Measurements from ENCODE around the gene GNAT1. TPM values are rescaled to one million over a fixed set of nuclear protein-coding genes. Genes with fewer than 3 reads are reported as not detected.

The GNAT1 gene
- total RNA-seq, 1 experiment from 2014 or later, result 0.13 TPM

DNA sequence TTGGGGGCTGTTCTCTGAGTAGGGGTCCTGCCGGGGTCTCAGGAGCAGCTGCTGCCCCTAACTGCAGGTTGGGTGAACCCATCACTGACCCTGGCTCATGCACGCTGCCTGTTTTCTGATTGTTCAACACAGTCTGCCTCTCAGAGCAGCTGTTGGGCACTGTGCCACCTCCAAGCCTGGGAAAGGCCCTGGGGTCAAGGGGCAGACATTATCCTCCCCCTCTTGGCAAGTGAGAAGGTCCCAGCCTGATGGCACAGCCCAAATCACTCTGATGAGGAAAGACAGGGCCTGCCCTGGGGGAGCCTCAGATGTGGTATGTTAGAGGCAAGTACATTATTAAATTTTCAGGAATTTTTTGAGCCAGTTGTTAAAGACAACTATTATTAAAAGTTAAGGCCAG lies 14.1 kb upstream of the GNAT1 start:
- CTCF ChIA-PET, result interaction anchor here (0.6 to 1.2 kb wide), 2 partner anchors 17 to 34 kb away, joined by 3 read pairs; no protein-coding TSS in a partner anchor
- H3K4me3 Mint-ChIP-seq, result no peak overlapping the region
- TF ChIP-seq JAZF1 (CRISPR knock-in tag; IDR thresholded peaks at IDR 0.05) (no peak), RORB (CRISPR knock-in tag; IDR thresholded peaks at IDR 0.05) (no peak), CREM (CRISPR knock-in tag; IDR thresholded peaks at IDR 0.05) (no peak), KAT7 (CRISPR knock-in tag; IDR thresholded peaks at IDR 0.05; ENCODE audit: borderline replicate concordance) (no peak), MXD4 (CRISPR knock-in tag; IDR thresholded peaks at IDR 0.05; ENCODE audit: borderline replicate concordance) (no peak), ZNF232 (CRISPR knock-in tag; IDR thresholded peaks at IDR 0.05) (no peak), ZBTB21 (CRISPR knock-in tag; IDR thresholded peaks at IDR 0.05; ENCODE audit: borderline replicate concordance) (no peak), ETV6 (CRISPR knock-in tag; IDR thresholded peaks at IDR 0.05) (no peak), CBFB (CRISPR knock-in tag; IDR thresholded peaks at IDR 0.05; ENCODE audit: low read depth) (no peak), NFATC4 (CRISPR knock-in tag; IDR thresholded peaks at IDR 0.05) (no peak), MYBL2 (CRISPR knock-in tag; IDR thresholded peaks at IDR 0.05) (no peak), ZNF263 (CRISPR knock-in tag; IDR thresholded peaks at IDR 0.05; ENCODE audit: low read depth) (no peak), GRHL2 (CRISPR knock-in tag; IDR thresholded peaks at IDR 0.05; ENCODE audit: insufficient replicate concordance, severe bottlenecking) (no peak), ZNF423 (CRISPR knock-in tag; IDR thresholded peaks at IDR 0.05) (no peak), PRRX2 (CRISPR knock-in tag; IDR thresholded peaks at IDR 0.05) (no peak)
- TF ChIP-seq, protein P1, sequence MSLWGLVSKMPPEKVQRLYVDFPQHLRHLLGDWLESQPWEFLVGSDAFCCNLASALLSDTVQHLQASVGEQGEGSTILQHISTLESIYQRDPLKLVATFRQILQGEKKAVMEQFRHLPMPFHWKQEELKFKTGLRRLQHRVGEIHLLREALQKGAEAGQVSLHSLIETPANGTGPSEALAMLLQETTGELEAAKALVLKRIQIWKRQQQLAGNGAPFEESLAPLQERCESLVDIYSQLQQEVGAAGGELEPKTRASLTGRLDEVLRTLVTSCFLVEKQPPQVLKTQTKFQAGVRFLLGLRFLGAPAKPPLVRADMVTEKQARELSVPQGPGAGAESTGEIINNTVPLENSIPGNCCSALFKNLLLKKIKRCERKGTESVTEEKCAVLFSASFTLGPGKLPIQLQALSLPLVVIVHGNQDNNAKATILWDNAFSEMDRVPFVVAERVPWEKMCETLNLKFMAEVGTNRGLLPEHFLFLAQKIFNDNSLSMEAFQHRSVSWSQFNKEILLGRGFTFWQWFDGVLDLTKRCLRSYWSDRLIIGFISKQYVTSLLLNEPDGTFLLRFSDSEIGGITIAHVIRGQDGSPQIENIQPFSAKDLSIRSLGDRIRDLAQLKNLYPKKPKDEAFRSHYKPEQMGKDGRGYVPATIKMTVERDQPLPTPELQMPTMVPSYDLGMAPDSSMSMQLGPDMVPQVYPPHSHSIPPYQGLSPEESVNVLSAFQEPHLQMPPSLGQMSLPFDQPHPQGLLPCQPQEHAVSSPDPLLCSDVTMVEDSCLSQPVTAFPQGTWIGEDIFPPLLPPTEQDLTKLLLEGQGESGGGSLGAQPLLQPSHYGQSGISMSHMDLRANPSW (CRISPR knock-in tag; conservative IDR thresholded peaks at IDR 0.05; ENCODE audit: low read depth), result no peak
- TF ChIP-seq, protein P2, sequence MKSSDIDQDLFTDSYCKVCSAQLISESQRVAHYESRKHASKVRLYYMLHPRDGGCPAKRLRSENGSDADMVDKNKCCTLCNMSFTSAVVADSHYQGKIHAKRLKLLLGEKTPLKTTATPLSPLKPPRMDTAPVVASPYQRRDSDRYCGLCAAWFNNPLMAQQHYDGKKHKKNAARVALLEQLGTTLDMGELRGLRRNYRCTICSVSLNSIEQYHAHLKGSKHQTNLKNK (CRISPR knock-in tag; IDR thresholded peaks at IDR 0.05), result no peak
- TF ChIP-seq, protein P3, sequence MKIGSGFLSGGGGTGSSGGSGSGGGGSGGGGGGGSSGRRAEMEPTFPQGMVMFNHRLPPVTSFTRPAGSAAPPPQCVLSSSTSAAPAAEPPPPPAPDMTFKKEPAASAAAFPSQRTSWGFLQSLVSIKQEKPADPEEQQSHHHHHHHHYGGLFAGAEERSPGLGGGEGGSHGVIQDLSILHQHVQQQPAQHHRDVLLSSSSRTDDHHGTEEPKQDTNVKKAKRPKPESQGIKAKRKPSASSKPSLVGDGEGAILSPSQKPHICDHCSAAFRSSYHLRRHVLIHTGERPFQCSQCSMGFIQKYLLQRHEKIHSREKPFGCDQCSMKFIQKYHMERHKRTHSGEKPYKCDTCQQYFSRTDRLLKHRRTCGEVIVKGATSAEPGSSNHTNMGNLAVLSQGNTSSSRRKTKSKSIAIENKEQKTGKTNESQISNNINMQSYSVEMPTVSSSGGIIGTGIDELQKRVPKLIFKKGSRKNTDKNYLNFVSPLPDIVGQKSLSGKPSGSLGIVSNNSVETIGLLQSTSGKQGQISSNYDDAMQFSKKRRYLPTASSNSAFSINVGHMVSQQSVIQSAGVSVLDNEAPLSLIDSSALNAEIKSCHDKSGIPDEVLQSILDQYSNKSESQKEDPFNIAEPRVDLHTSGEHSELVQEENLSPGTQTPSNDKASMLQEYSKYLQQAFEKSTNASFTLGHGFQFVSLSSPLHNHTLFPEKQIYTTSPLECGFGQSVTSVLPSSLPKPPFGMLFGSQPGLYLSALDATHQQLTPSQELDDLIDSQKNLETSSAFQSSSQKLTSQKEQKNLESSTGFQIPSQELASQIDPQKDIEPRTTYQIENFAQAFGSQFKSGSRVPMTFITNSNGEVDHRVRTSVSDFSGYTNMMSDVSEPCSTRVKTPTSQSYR (CRISPR knock-in tag; IDR thresholded peaks at IDR 0.05), result no peak
- TF ChIP-seq, protein P4, sequence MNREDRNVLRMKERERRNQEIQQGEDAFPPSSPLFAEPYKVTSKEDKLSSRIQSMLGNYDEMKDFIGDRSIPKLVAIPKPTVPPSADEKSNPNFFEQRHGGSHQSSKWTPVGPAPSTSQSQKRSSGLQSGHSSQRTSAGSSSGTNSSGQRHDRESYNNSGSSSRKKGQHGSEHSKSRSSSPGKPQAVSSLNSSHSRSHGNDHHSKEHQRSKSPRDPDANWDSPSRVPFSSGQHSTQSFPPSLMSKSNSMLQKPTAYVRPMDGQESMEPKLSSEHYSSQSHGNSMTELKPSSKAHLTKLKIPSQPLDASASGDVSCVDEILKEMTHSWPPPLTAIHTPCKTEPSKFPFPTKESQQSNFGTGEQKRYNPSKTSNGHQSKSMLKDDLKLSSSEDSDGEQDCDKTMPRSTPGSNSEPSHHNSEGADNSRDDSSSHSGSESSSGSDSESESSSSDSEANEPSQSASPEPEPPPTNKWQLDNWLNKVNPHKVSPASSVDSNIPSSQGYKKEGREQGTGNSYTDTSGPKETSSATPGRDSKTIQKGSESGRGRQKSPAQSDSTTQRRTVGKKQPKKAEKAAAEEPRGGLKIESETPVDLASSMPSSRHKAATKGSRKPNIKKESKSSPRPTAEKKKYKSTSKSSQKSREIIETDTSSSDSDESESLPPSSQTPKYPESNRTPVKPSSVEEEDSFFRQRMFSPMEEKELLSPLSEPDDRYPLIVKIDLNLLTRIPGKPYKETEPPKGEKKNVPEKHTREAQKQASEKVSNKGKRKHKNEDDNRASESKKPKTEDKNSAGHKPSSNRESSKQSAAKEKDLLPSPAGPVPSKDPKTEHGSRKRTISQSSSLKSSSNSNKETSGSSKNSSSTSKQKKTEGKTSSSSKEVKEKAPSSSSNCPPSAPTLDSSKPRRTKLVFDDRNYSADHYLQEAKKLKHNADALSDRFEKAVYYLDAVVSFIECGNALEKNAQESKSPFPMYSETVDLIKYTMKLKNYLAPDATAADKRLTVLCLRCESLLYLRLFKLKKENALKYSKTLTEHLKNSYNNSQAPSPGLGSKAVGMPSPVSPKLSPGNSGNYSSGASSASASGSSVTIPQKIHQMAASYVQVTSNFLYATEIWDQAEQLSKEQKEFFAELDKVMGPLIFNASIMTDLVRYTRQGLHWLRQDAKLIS (CRISPR knock-in tag; IDR thresholded peaks at IDR 0.05; ENCODE audit: borderline replicate concordance), result no peak
- TF ChIP-seq, protein P5, sequence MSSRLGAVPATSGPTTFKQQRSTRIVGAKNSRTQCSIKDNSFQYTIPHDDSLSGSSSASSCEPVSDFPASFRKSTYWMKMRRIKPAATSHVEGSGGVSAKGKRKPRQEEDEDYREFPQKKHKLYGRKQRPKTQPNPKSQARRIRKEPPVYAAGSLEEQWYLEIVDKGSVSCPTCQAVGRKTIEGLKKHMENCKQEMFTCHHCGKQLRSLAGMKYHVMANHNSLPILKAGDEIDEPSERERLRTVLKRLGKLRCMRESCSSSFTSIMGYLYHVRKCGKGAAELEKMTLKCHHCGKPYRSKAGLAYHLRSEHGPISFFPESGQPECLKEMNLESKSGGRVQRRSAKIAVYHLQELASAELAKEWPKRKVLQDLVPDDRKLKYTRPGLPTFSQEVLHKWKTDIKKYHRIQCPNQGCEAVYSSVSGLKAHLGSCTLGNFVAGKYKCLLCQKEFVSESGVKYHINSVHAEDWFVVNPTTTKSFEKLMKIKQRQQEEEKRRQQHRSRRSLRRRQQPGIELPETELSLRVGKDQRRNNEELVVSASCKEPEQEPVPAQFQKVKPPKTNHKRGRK (CRISPR knock-in tag; IDR thresholded peaks at IDR 0.05; ENCODE audit: borderline replicate concordance), result no peak
- ATAC-seq (no peak), DNase-seq (ENCODE audit: low spot score) (no peak)
- H3K36me3 Mint-ChIP-seq, result peaks cover 48% of the 10 kb centered on the region
- H3K4me1 Mint-ChIP-seq, result peaks cover 3% of the 10 kb centered on the region
- H3K27me3 Mint-ChIP-seq (ENCODE audit: low read depth), result no peaks in the 10 kb centered on the region
- H3K9me3 Mint-ChIP-seq, result no peaks in the 10 kb centered on the region
- H3K27ac Mint-ChIP-seq, result no peak overlapping the region
- POLR2A ChIA-PET, result no interaction called here
